ENCODE measurements around the gene PTPRT. TPM values are rescaled to one million over a fixed set of nuclear protein-coding genes. Genes with fewer than 3 reads are reported as not detected.

PTPRT gene
- polyA plus RNA-seq, 1 of the 3 experiments (the other 2 are of a cell fraction) = not detected

DNA sequence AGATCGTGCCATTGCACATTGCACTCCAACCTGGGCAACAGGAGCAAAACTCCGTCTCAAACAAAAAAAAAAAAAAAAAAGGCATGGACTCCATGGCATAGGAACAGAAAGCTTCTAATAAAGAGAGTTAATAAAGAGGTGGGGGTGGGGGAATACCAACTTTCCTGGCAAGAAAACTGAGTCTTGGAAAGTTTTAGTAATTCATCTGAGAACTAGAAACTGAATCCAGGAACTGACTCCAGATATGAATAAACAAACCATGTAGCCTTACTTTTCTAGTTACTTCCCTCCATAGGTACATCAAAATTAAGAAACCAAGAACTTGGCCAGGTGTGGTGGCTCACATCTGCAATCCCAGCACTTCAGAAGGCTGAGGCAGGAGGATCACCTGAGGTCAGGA is 38.5 kb downstream of the PTPRT start (continued):
- TF ChIP-seq RCOR1 (IDR thresholded peaks at IDR 0.05; ENCODE audit: low read length) (no peak), FOSL2 (IDR thresholded peaks at IDR 0.05; ENCODE audit: borderline replicate concordance, low read depth) (no peak)

DNA sequence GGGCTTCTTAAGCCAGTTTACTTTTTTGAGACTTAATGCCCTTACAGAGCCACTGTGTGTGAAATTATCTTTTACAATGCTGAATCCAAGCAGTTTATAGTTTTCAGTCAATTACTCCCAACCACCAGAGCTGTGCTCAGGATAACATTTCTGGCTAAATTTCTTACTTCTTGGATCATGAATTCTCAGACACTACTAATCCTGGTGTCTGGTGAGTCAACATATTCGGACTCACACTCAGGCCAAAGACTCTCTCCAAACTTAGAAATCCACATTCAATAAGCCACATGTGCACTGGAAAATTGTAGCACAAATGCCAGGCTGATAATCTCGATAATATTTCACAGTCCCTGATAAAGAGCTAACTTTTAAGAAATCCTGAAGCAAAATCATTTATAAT is 49.0 kb downstream of the PTPRT start:
- no peak overlapping the region for H2AFZ ChIP-seq (ENCODE audit: low read depth)
- H3K9me2 ChIP-seq = no peaks in the 10 kb centered on the region
- H3K36me3 ChIP-seq (replicated peaks in 1 of 2; ENCODE audit: control insufficient read depth in 1 of 2, insufficient read depth in 2 of 2, low read length in 1 of 2) = no peaks in the 10 kb centered on the region
- H3K4me1 ChIP-seq (ENCODE audit: control insufficient read depth in 1 of 2, insufficient read depth in 2 of 2, low read depth in 1 of 2, low read length in 1 of 2) = no peaks in the 10 kb centered on the region
- H3K27me3 ChIP-seq (ENCODE audit: insufficient read depth) = no peaks in the 10 kb centered on the region
- H3K4me2 ChIP-seq = no peak overlapping the region
- H3K79me2 ChIP-seq (ENCODE audit: insufficient read depth) = no peaks in the 10 kb centered on the region
- H3K27ac ChIP-seq (ENCODE audit: low read depth in 2 of 2, low read length in 1 of 2) = no peak overlapping the region
- WGBS (ENCODE audit: low lambda C conversion rate) = 4% methylated on average over 2 of the region's 2 CpGs
- no peak overlapping the region for H3K9ac ChIP-seq
- no peak for DNase-seq
- H4K20me1 ChIP-seq (ENCODE audit: insufficient read depth) = no peaks in the 10 kb centered on the region
- no peak overlapping the region for H3K4me3 ChIP-seq (ENCODE audit: low read depth in 2 of 2, low read length in 1 of 2)
- TF ChIP-seq MAX (IDR thresholded peaks at IDR 0.05; ENCODE audit: low read depth) (no peak), POLR2AphosphoS5 (IDR thresholded peaks at IDR 0.05; ENCODE audit: low read depth, low read length) (no peak), ELF1 (IDR thresholded peaks at IDR 0.05) (no peak), YY1 (IDR thresholded peaks at IDR 0.05; ENCODE audit: low read depth) (no peak), TEAD4 (IDR thresholded peaks at IDR 0.05; ENCODE audit: borderline replicate concordance, insufficient read depth) (no peak), JUND (IDR thresholded peaks at IDR 0.05) (no peak), GATA2 (CRISPR knock-in tag; IDR thresholded peaks at IDR 0.05) (no peak)
- TF ChIP-seq, protein P1, sequence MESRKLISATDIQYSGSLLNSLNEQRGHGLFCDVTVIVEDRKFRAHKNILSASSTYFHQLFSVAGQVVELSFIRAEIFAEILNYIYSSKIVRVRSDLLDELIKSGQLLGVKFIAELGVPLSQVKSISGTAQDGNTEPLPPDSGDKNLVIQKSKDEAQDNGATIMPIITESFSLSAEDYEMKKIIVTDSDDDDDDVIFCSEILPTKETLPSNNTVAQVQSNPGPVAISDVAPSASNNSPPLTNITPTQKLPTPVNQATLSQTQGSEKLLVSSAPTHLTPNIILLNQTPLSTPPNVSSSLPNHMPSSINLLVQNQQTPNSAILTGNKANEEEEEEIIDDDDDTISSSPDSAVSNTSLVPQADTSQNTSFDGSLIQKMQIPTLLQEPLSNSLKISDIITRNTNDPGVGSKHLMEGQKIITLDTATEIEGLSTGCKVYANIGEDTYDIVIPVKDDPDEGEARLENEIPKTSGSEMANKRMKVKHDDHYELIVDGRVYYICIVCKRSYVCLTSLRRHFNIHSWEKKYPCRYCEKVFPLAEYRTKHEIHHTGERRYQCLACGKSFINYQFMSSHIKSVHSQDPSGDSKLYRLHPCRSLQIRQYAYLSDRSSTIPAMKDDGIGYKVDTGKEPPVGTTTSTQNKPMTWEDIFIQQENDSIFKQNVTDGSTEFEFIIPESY (IDR thresholded peaks at IDR 0.05; ENCODE audit: borderline replicate concordance, low read depth) = no peak
- TF ChIP-seq, protein P2, sequence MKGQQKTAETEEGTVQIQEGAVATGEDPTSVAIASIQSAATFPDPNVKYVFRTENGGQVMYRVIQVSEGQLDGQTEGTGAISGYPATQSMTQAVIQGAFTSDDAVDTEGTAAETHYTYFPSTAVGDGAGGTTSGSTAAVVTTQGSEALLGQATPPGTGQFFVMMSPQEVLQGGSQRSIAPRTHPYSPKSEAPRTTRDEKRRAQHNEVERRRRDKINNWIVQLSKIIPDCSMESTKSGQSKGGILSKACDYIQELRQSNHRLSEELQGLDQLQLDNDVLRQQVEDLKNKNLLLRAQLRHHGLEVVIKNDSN (IDR thresholded peaks at IDR 0.05; ENCODE audit: borderline replicate concordance, low read depth) = no peak
- POLR2A ChIA-PET = no interaction called here
- no peaks in the 10 kb centered on the region for H3K9me3 ChIP-seq
- CTCF ChIA-PET = no interaction called here
- H3F3A ChIP-seq (replicated peaks; ENCODE audit: insufficient read depth) = no peaks in the 10 kb centered on the region

GRCh38 chr20:43138061-43138770 is 51.5 kb downstream of the PTPRT start:
- Histone ChIP-seq H3K9ac (no peak overlapping the region), H3K79me2 (ENCODE audit: insufficient read depth) (no peaks in the 10 kb centered on the region), H3K27me3 (ENCODE audit: insufficient read depth) (no peaks in the 10 kb centered on the region), H3K27ac (ENCODE audit: low read depth in 2 of 2, low read length in 1 of 2) (no peak overlapping the region), H2AFZ (ENCODE audit: low read depth) (no peak overlapping the region), H3K36me3 (replicated peaks in 1 of 2; ENCODE audit: control insufficient read depth in 1 of 2, insufficient read depth in 2 of 2, low read length in 1 of 2) (no peaks in the 10 kb centered on the region), H3K4me2 (no peak overlapping the region), H3K4me3 (ENCODE audit: low read depth in 2 of 2, low read length in 1 of 2) (no peak overlapping the region), H3K4me1 (ENCODE audit: control insufficient read depth in 1 of 2, insufficient read depth in 2 of 2, low read depth in 1 of 2, low read length in 1 of 2) (no peaks in the 10 kb centered on the region), H3K9me3 (no peaks in the 10 kb centered on the region), H4K20me1 (ENCODE audit: insufficient read depth) (no peaks in the 10 kb centered on the region), H3K9me2 (no peaks in the 10 kb centered on the region), H3F3A (replicated peaks; ENCODE audit: insufficient read depth) (no peaks in the 10 kb centered on the region)
- WGBS (ENCODE audit: low lambda C conversion rate) = 48% methylated on average over 11 of the region's 17 CpGs
- DNase-seq = no peak
- ChIA-PET CTCF (no interaction called here), POLR2A (no interaction called here)
- TF ChIP-seq, protein P1 (IDR thresholded peaks at IDR 0.05; ENCODE audit: borderline replicate concordance, low read depth) = no peak
- no peak for TF ChIP-seq RFX5 (IDR thresholded peaks at IDR 0.05; ENCODE audit: low read length)
- TF ChIP-seq REST (IDR thresholded peaks at IDR 0.05; ENCODE audit: low read depth, low read length) = no peak
- TF ChIP-seq EP300 (IDR thresholded peaks at IDR 0.05; ENCODE audit: borderline replicate concordance in 1 of 2, low read depth in 1 of 2, low read length in 1 of 2) = no peak
- TF ChIP-seq RCOR1 (IDR thresholded peaks at IDR 0.05; ENCODE audit: low read length) = no peak
- TF ChIP-seq FOXM1 (IDR thresholded peaks at IDR 0.05; ENCODE audit: low read depth) = no peak
- no peak for TF ChIP-seq RAD21 (IDR thresholded peaks at IDR 0.05; ENCODE audit: low read length)

Measured in SK-N-SH (cell line).